WTC11 (cell line): ENCODE measurements around the gene TMEM179. TPM values are rescaled to one million over a fixed set of nuclear protein-coding genes. Genes with fewer than 3 reads are reported as not detected.

Experiments used
- NR1H2 ChIP-seq: sonication (generic); formaldehyde crosslinking; IDR thresholded peaks from 2 replicates; pipeline ENCODE4 v1.9.0; 2021; ENCODE audit warnings: mild to moderate bottlenecking, moderate library complexity, missing genetic modification reagents
- OVOL2 ChIP-seq: fragments of 250-450 bp; sonication (Bioruptor Pico); IDR thresholded peaks from 2 replicates; pipeline ENCODE4 v1.9.0; 2021; ENCODE audit warnings: mild to moderate bottlenecking, borderline replicate concordance
- RELA ChIP-seq: sonication (generic); formaldehyde crosslinking; IDR thresholded peaks from 2 replicates; pipeline ENCODE4 v1.8.1; 2022; ENCODE audit warnings: missing genetic modification reagents, mild to moderate bottlenecking, borderline replicate concordance
- RORB ChIP-seq: fragments of 250-450 bp; sonication (Bioruptor Pico); IDR thresholded peaks from 2 replicates; pipeline ENCODE4 v1.9.0; 2021; ENCODE audit warnings: mild to moderate bottlenecking
- TP53 ChIP-seq: sonication (generic); formaldehyde crosslinking; IDR thresholded peaks from 2 replicates; pipeline ENCODE4 v1.8.1; 2023; ENCODE audit warnings: mild to moderate bottlenecking, missing genetic modification reagents
- ZNF138 ChIP-seq: sonication (generic); formaldehyde crosslinking; conservative IDR thresholded peaks from 2 replicates; pipeline ENCODE4 v1.8.1; 2022; ENCODE audit warnings: mild to moderate bottlenecking, moderate library complexity, missing genetic modification reagents
- ZNF317 ChIP-seq: sonication (generic); formaldehyde crosslinking; IDR thresholded peaks from 2 replicates; pipeline ENCODE4 v1.8.1; 2023; ENCODE audit warnings: low read depth, mild to moderate bottlenecking, moderate library complexity, missing genetic modification reagents, borderline replicate concordance
- total RNA-seq: library from RNA; stranded (reverse); gene quantifications from 3 replicates; pipeline ENCODE4 v1.2.3, GENCODE V29; 2021
- TF ChIP-seq, protein P1 (sequence below): fragments of 250-450 bp; sonication (Bioruptor Pico); conservative IDR thresholded peaks from 2 replicates; pipeline ENCODE4 v1.9.0; 2021; ENCODE audit warnings: mild to moderate bottlenecking
- TF ChIP-seq, protein P2 (sequence below): fragments of 250-450 bp; sonication (Bioruptor Pico); IDR thresholded peaks from 2 replicates; pipeline ENCODE4 v2.1.2; 2022; ENCODE audit warnings: mild to moderate bottlenecking, moderate library complexity
- TF ChIP-seq, protein P3 (sequence below): sonication (generic); formaldehyde crosslinking; IDR thresholded peaks from 2 replicates; pipeline ENCODE4 v1.8.1; 2023; ENCODE audit warnings: mild to moderate bottlenecking, moderate library complexity, missing genetic modification reagents
- TF ChIP-seq, protein P4 (sequence below): fragments of 250-450 bp; sonication (Bioruptor Pico); IDR thresholded peaks from 2 replicates; pipeline ENCODE4 v1.9.0; 2021; ENCODE audit warnings: mild to moderate bottlenecking
- TF ChIP-seq, protein P5 (sequence below): fragments of 200-600 bp; IDR thresholded peaks from 2 replicates; pipeline ENCODE4 v1.8.0; 2022; ENCODE audit warnings: antibody characterized with exemption
- TF ChIP-seq, protein P6 (sequence below): sonication (generic); formaldehyde crosslinking; IDR thresholded peaks from 2 replicates; pipeline ENCODE4 v1.8.0; 2023; ENCODE audit warnings: missing genetic modification reagents
- TF ChIP-seq, protein P7 (sequence below): sonication (generic); formaldehyde crosslinking; IDR thresholded peaks from 2 replicates; pipeline ENCODE4 v1.8.0; 2022; ENCODE audit warnings: mild to moderate bottlenecking, missing genetic modification reagents

Gene TMEM179
- total RNA-seq, 1 experiment from 2014 or later: 2.4 TPM

DNA sequence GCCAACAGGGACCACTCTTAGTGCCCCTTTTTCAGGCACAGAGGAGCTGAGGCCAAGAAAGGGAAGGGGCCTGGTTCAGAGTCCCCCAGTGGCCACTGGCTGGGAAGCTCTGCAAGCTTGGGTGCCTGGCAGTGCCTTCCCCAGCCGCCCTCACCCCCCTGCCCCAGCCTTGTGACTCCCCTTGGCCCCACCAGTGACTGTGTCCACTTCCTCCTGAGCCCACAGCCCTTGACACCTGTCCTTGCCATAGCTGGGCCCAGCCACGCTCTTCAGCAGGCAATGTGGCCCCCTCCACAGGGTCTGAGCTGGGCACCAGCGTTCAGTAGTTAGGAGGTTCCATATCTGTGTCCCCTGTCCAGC, 44.0 kb downstream of the TMEM179 start (continued):
- TF ChIP-seq, protein P1, sequence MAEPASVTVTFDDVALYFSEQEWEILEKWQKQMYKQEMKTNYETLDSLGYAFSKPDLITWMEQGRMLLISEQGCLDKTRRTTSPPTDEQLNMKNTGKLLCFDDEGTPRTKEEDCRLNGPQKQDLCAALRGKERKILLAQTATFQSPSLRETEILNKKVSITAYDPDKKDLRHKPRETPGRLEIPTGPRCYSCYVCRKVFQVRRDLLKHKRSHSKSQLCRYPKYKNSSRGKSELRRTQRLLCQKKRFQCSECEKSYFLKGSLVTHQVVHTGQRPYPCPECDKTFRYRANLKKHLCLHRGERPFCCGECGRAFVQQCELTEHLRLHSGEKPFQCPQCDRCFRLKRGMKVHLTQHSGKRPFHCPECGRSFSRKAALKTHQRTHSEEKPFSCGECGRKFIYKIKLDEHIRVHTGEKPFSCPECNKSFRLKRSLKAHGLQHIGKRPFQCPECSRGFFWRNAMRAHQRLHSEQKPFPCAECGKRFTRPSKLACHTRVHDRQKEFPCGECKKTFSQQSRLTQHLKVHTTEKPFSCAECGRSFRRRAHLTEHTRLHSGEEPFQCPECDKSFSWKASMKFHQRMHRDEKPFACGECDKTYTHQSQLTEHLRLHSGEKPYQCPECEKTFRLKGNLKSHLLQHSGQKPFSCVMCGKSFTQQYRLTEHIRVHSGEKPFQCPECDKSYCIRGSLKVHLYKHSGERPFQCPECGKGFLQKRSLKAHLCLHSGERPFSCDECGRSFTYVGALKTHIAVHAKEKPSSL (CRISPR knock-in tag): no peak
- no peak for TF ChIP-seq RORB (CRISPR knock-in tag)
- no peak for TF ChIP-seq ZNF138 (CRISPR knock-in tag)
- TF ChIP-seq, protein P2, sequence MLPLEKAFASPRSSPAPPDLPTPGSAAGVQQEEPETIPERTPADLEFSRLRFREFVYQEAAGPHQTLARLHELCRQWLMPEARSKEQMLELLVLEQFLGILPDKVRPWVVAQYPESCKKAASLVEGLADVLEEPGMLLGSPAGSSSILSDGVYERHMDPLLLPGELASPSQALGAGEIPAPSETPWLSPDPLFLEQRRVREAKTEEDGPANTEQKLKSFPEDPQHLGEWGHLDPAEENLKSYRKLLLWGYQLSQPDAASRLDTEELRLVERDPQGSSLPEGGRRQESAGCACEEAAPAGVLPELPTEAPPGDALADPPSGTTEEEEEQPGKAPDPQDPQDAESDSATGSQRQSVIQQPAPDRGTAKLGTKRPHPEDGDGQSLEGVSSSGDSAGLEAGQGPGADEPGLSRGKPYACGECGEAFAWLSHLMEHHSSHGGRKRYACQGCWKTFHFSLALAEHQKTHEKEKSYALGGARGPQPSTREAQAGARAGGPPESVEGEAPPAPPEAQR (CRISPR knock-in tag): no peak
- no peak for TF ChIP-seq NR1H2 (CRISPR knock-in tag)
- TF ChIP-seq, protein P3, sequence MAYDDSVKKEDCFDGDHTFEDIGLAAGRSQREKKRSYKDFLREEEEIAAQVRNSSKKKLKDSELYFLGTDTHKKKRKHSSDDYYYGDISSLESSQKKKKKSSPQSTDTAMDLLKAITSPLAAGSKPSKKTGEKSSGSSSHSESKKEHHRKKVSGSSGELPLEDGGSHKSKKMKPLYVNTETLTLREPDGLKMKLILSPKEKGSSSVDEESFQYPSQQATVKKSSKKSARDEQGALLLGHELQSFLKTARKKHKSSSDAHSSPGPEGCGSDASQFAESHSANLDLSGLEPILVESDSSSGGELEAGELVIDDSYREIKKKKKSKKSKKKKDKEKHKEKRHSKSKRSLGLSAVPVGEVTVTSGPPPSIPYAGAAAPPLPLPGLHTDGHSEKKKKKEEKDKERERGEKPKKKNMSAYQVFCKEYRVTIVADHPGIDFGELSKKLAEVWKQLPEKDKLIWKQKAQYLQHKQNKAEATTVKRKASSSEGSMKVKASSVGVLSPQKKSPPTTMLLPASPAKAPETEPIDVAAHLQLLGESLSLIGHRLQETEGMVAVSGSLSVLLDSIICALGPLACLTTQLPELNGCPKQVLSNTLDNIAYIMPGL (CRISPR knock-in tag): no peak
- TF ChIP-seq, protein P4, sequence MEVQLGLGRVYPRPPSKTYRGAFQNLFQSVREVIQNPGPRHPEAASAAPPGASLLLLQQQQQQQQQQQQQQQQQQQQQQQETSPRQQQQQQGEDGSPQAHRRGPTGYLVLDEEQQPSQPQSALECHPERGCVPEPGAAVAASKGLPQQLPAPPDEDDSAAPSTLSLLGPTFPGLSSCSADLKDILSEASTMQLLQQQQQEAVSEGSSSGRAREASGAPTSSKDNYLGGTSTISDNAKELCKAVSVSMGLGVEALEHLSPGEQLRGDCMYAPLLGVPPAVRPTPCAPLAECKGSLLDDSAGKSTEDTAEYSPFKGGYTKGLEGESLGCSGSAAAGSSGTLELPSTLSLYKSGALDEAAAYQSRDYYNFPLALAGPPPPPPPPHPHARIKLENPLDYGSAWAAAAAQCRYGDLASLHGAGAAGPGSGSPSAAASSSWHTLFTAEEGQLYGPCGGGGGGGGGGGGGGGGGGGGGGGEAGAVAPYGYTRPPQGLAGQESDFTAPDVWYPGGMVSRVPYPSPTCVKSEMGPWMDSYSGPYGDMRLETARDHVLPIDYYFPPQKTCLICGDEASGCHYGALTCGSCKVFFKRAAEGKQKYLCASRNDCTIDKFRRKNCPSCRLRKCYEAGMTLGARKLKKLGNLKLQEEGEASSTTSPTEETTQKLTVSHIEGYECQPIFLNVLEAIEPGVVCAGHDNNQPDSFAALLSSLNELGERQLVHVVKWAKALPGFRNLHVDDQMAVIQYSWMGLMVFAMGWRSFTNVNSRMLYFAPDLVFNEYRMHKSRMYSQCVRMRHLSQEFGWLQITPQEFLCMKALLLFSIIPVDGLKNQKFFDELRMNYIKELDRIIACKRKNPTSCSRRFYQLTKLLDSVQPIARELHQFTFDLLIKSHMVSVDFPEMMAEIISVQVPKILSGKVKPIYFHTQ: no peak
- TF ChIP-seq, protein P5, sequence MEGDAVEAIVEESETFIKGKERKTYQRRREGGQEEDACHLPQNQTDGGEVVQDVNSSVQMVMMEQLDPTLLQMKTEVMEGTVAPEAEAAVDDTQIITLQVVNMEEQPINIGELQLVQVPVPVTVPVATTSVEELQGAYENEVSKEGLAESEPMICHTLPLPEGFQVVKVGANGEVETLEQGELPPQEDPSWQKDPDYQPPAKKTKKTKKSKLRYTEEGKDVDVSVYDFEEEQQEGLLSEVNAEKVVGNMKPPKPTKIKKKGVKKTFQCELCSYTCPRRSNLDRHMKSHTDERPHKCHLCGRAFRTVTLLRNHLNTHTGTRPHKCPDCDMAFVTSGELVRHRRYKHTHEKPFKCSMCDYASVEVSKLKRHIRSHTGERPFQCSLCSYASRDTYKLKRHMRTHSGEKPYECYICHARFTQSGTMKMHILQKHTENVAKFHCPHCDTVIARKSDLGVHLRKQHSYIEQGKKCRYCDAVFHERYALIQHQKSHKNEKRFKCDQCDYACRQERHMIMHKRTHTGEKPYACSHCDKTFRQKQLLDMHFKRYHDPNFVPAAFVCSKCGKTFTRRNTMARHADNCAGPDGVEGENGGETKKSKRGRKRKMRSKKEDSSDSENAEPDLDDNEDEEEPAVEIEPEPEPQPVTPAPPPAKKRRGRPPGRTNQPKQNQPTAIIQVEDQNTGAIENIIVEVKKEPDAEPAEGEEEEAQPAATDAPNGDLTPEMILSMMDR: no peak
- no peak for TF ChIP-seq ZNF317 (CRISPR knock-in tag)
- TF ChIP-seq, protein P6, sequence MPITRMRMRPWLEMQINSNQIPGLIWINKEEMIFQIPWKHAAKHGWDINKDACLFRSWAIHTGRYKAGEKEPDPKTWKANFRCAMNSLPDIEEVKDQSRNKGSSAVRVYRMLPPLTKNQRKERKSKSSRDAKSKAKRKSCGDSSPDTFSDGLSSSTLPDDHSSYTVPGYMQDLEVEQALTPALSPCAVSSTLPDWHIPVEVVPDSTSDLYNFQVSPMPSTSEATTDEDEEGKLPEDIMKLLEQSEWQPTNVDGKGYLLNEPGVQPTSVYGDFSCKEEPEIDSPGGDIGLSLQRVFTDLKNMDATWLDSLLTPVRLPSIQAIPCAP (CRISPR knock-in tag): no peak
- TF ChIP-seq RELA (CRISPR knock-in tag): no peak
- TF ChIP-seq TP53: no peak
- TF ChIP-seq, protein P7, sequence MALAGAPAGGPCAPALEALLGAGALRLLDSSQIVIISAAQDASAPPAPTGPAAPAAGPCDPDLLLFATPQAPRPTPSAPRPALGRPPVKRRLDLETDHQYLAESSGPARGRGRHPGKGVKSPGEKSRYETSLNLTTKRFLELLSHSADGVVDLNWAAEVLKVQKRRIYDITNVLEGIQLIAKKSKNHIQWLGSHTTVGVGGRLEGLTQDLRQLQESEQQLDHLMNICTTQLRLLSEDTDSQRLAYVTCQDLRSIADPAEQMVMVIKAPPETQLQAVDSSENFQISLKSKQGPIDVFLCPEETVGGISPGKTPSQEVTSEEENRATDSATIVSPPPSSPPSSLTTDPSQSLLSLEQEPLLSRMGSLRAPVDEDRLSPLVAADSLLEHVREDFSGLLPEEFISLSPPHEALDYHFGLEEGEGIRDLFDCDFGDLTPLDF (CRISPR knock-in tag): no peak
- no peak for TF ChIP-seq OVOL2 (CRISPR knock-in tag)
